Body of pancreas (tissue), 4 donors: Measurements from ENCODE around the gene RXRA. TPM values are rescaled to one million over a fixed set of nuclear protein-coding genes. Genes with fewer than 3 reads are reported as not detected.

Experiments
- ATAC-seq: fragments of 150-250 bp; one replicate; pipeline ENCODE4 v1.9.1; 2016
- DNase-seq, 4 donors: peaks; one replicate each; pipeline ENCODE4 v3.0.0-alpha.2; 2019
- H3K27ac ChIP-seq, 4 donors: fragments of 200-600 bp; sonication (generic); 1 replicate in 3 of 4; 2 replicates in 1 of 4; pipeline versions ENCODE4 v1.5.1 to v1.6.1; 2016 to 2019; ENCODE audit warnings: mild to moderate bottlenecking in 1 of 4, mixed read lengths in 1 of 4, moderate library complexity in 1 of 4
- H3K27me3 ChIP-seq, 2 donors: fragments of 200-600 bp; sonication (generic); one replicate each; pipeline ENCODE4 v1.6.0; 2016; ENCODE audit warnings: mild to moderate bottlenecking in 1 of 2
- H3K36me3 ChIP-seq, 2 donors: fragments of 200-600 bp; sonication (generic); replicated peaks in 1 of 2; 2 replicates each; pipeline ENCODE4 v1.5.1; 2016; ENCODE audit warnings: low read depth in 2 of 2; ENCODE audit not compliant: insufficient read depth in 1 of 2
- H3K4me1 ChIP-seq: fragments of 200-600 bp; sonication (generic); one replicate; pipeline ENCODE4 v1.6.0; 2016
- H3K4me3 ChIP-seq, 2 donors: fragments of 200-600 bp; sonication (generic); 1 replicate in 1 of 2; 2 replicates in 1 of 2; pipeline ENCODE4 v1.5.1; 2016 to 2019
- H3K9me3 ChIP-seq, 3 donors: fragments of 200-600 bp; sonication (generic); 1 replicate in 2 of 3; 2 replicates in 1 of 3; pipeline ENCODE4 v1.5.1; 2016
- CTCF ChIP-seq, 7 experiments: fragments of 450-650 bp in 4 of 7; fragments of 200-600 bp in 3 of 7; sonication (generic) in 3 of 7; IDR thresholded peaks; one replicate each; pipeline ENCODE4 v1.5.1; 2016 to 2019; ENCODE audit warnings: antibody characterized with exemption in 7 of 7
- POLR2A ChIP-seq, 3 donors: fragments of 450-650 bp; IDR thresholded peaks; one replicate each; pipeline ENCODE4 v1.6.1; 2016; ENCODE audit warnings: antibody characterized with exemption in 3 of 3, mild to moderate bottlenecking in 2 of 3
- WGBS, 2 donors: methylation state at CpG; one replicate each; pipeline ENCODE4 v1.1.5; 2017; 5-methylcytosine and 5-hydroxymethylcytosine counted together
- intact Hi-C: fragments of 100-400 bp; cut with DNase I; formaldehyde crosslinking; loops from one replicate; pipeline ENCODE4 v1.15.1; 2023
- total RNA-seq, 2 donors: library from RNA; depleted of rRNA; stranded (reverse); fragments of >200 nt; gene quantifications; one replicate each; pipeline ENCODE4 v1.1.0, GENCODE V29; 2016

RXRA gene
- total RNA-seq, 2 donors from 2014 or later = 31.4 to 41.9 TPM

GRCh38 chr9:134364391-134365114, 38.3 kb downstream of the RXRA start:
- Histone ChIP-seq H3K36me3 (no peaks in the 10 kb centered on the region), H3K27me3 (no peaks in the 10 kb centered on the region), H3K4me1 (peaks cover 73% of the 10 kb centered on the region), H3K9me3 (no peaks in the 10 kb centered on the region), H3K27ac (peak overlapping the region in 1 of 4 donors; percentile 64), H3K4me3 (no peak overlapping the region)
- TF ChIP-seq CTCF (IDR thresholded peaks at IDR 0.05) = no peak
- TF ChIP-seq POLR2A (IDR thresholded peaks at IDR 0.05) = no peak
- ATAC-seq = no peak
- DNase-seq = no peak
- WGBS, 2 donors = 76 to 78% methylated on average over 3 to 13 of the region's 13 CpGs
- intact Hi-C loops = no loop called here

- intact Hi-C loops = no loop called here
- Histone ChIP-seq H3K9me3 (no peaks in the 10 kb centered on the region), H3K4me1 (peaks cover 73% of the 10 kb centered on the region), H3K4me3 (no peak overlapping the region), H3K27ac (peak overlapping the region in 3 of 4 donors; percentile 40 to 76 (median 64)), H3K36me3 (no peaks in the 10 kb centered on the region), H3K27me3 (no peaks in the 10 kb centered on the region)
- DNase-seq (no peak), ATAC-seq (no peak)
- TF ChIP-seq CTCF (IDR thresholded peaks at IDR 0.05) = no peak
- no peak for TF ChIP-seq POLR2A (IDR thresholded peaks at IDR 0.05)
- WGBS, 2 donors = 87 to 100% methylated on average over 3 to 20 of the region's 21 CpGs
Measured at GRCh38 chr9:134365115-134365596, 38.9 kb downstream of the RXRA start.

- 24% methylated on average over 14 of the region's 14 CpGs; no CpG with 5 or more reads in 1 of the 2 donors for WGBS, 2 donors
- Histone ChIP-seq H3K27me3 (no peaks in the 10 kb centered on the region), H3K4me3 (no peak overlapping the region), H3K27ac (peak overlapping the region in 3 of 4 donors; percentile 40 to 76 (median 64)), H3K9me3 (no peaks in the 10 kb centered on the region), H3K4me1 (peaks cover 66% of the 10 kb centered on the region), H3K36me3 (no peaks in the 10 kb centered on the region)
- intact Hi-C loops = no loop called here
- ATAC-seq (peak; percentile 43), DNase-seq (no peak)
- TF ChIP-seq CTCF (IDR thresholded peaks at IDR 0.05) (peak in 1 of 7 experiments; percentile 8), POLR2A (IDR thresholded peaks at IDR 0.05) (no peak)
Measured at GRCh38 chr9:134365791-134366222, 39.6 kb downstream of the RXRA start.

GRCh38 chr9:134366223-134367031, 40.2 kb downstream of the RXRA start:
- Histone ChIP-seq H3K9me3 (no peaks in the 10 kb centered on the region), H3K4me3 (no peak overlapping the region), H3K4me1 (peaks cover 60% of the 10 kb centered on the region), H3K27ac (peak overlapping the region in 3 of 4 donors; percentile 55 to 76 (median 64)), H3K36me3 (no peaks in the 10 kb centered on the region), H3K27me3 (no peaks in the 10 kb centered on the region)
- TF ChIP-seq POLR2A (IDR thresholded peaks at IDR 0.05) = peak in 2 of 3 donors; percentile 30 to 60
- TF ChIP-seq CTCF (IDR thresholded peaks at IDR 0.05) = no peak
- intact Hi-C loops = no loop called here
- ATAC-seq (peak; percentile 85), DNase-seq (peak; percentile 87 to 94 (median 94))
- WGBS, 2 donors = 30 to 31% methylated on average over 14 to 25 of the region's 25 CpGs
